Breast epithelium (tissue), 3 donors: ENCODE results near the gene ADGRE1.

Source experiments
- POLR2A ChIP-seq: fragments of 450-650 bp; IDR thresholded peaks from one replicate; pipeline ENCODE4 v1.6.1; 2016; ENCODE audit warnings: antibody characterized with exemption, mild to moderate bottlenecking, moderate library complexity
- POLR2AphosphoS5 ChIP-seq, 3 donors: sonication (generic); formaldehyde crosslinking; IDR thresholded peaks; one replicate each; pipeline ENCODE4 v1.6.1; 2017; ENCODE audit warnings: antibody characterized with exemption in 3 of 3
- TF ChIP-seq, protein P1 (sequence below), 3 donors: fragments of 450-650 bp; IDR thresholded peaks; one replicate each; pipeline ENCODE4 v1.5.1; 2016 to 2017; ENCODE audit warnings: antibody characterized with exemption in 3 of 3, mild to moderate bottlenecking in 3 of 3, moderate library complexity in 3 of 3

DNA sequence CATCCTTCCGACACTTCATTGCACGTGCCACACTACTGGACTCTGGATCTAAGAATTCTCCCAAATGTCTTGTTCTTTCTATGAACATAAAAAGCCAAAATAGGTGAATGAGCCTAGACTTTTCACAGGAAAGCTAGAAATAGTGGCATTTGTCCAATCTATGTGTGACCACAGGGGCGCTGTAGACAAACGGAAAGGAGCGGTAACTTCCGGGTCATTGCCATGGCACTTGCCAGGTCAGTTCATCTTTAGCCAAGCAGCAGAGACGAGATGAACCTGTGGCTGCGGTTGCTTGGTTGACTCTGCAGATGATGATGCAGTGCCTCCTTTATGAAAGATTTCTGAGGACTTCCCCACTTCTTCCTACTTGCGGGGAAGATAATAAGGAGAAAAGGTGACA, 65.6 kb downstream of the ADGRE1 start:
- TF ChIP-seq POLR2A (no peak), POLR2AphosphoS5 (IDR thresholded peaks at IDR 0.05) (no peak)
- TF ChIP-seq, protein P1, sequence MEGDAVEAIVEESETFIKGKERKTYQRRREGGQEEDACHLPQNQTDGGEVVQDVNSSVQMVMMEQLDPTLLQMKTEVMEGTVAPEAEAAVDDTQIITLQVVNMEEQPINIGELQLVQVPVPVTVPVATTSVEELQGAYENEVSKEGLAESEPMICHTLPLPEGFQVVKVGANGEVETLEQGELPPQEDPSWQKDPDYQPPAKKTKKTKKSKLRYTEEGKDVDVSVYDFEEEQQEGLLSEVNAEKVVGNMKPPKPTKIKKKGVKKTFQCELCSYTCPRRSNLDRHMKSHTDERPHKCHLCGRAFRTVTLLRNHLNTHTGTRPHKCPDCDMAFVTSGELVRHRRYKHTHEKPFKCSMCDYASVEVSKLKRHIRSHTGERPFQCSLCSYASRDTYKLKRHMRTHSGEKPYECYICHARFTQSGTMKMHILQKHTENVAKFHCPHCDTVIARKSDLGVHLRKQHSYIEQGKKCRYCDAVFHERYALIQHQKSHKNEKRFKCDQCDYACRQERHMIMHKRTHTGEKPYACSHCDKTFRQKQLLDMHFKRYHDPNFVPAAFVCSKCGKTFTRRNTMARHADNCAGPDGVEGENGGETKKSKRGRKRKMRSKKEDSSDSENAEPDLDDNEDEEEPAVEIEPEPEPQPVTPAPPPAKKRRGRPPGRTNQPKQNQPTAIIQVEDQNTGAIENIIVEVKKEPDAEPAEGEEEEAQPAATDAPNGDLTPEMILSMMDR (IDR thresholded peaks at IDR 0.05): no peak
